H1 (cell line): Measurements from ENCODE around the gene MBD5. TPM values are rescaled to one million over a fixed set of nuclear protein-coding genes. Genes with fewer than 3 reads are reported as not detected.

Experiments
- CTCF ChIA-PET: fragments of 300-600 bp; sonication (Branson Sonifier 250); formaldehyde crosslinking; loops from one replicate; lab custom pipeline; 2021; ENCODE audit not compliant: partially characterized antibody; lab: Charles Lee
- POLR2A ChIA-PET: fragments of 300-600 bp; sonication (Branson Sonifier 250); formaldehyde crosslinking; loops from one replicate; lab custom pipeline; 2021; ENCODE audit warnings: inconsistent platforms; ENCODE audit not compliant: partially characterized antibody; lab: Charles Lee
- DNase-seq, 2 experiments: peaks; one replicate each; pipeline versions ENCODE4 v3.0.0 to v3.0.0-alpha.2; 2010 to 2022; ENCODE audit warnings: low spot score in 2 of 2, low read depth in 1 of 2, mixed read lengths in 1 of 2
- FAIRE-seq: peaks from 2 replicates; lab custom pipeline; 2011; peaks lifted over from hg19 to GRCh38; lab: Jason Lieb, UNC
- H2AFZ ChIP-seq: 2 replicates; pipeline ENCODE4 v1.8.1; 2012; ENCODE audit warnings: low read length, inconsistent platforms
- H2AK5ac ChIP-seq: 2 replicates; pipeline ENCODE4 v1.6.1; 2013; ENCODE audit warnings: low read depth, low read length
- H2BK120ac ChIP-seq: replicated peaks from 2 replicates; pipeline ENCODE3; 2013; ENCODE audit warnings: low read depth, low read length, inconsistent platforms
- H2BK12ac ChIP-seq: 2 replicates; pipeline ENCODE4 v1.6.1; 2013; ENCODE audit warnings: low read depth, low read length
- H2BK15ac ChIP-seq: 2 replicates; pipeline ENCODE4 v1.6.1; 2013; ENCODE audit warnings: low read length
- H2BK20ac ChIP-seq: 2 replicates; pipeline ENCODE4 v1.6.1; 2013; ENCODE audit warnings: low read length
- H2BK5ac ChIP-seq: 2 replicates; pipeline ENCODE4 v1.6.1; 2013; ENCODE audit warnings: low read depth, low read length
- H3K14ac ChIP-seq: 2 replicates; pipeline ENCODE4 v1.6.1; 2013; ENCODE audit warnings: inconsistent platforms; ENCODE audit not compliant: insufficient read length
- H3K18ac ChIP-seq: 2 replicates; pipeline ENCODE4 v1.6.1; 2013; ENCODE audit warnings: low read length; ENCODE audit errors: extremely low read depth
- H3K23ac ChIP-seq: 2 replicates; pipeline ENCODE4 v1.6.1; 2013; ENCODE audit warnings: inconsistent platforms; ENCODE audit not compliant: insufficient read length
- H3K23me2 ChIP-seq: 2 replicates; pipeline ENCODE4 v1.6.1; 2013; ENCODE audit warnings: low read depth, low read length
- H3K27ac ChIP-seq: 2 replicates; pipeline ENCODE4 v1.6.1; 2011; ENCODE audit warnings: low read depth, low read length, inconsistent platforms
- H3K27me3 ChIP-seq, 4 experiments: replicated peaks in 1 of 4; 1 replicate in 1 of 4; 2 replicates in 3 of 4; pipeline versions ENCODE4 v1.6.1 to v1.8.1; 2011 to 2013; ENCODE audit warnings: low read length in 3 of 4, mild to moderate bottlenecking in 3 of 4, inconsistent platforms in 2 of 4, mixed read lengths in 2 of 4, moderate library complexity in 1 of 4; ENCODE audit not compliant: control insufficient read depth in 3 of 4, insufficient read depth in 3 of 4; ENCODE audit errors: extremely low read depth in 1 of 4
- H3K36me3 ChIP-seq, 4 experiments: 2 replicates each; pipeline versions ENCODE4 v1.6.1 to v1.8.1; 2011 to 2013; ENCODE audit warnings: mild to moderate bottlenecking in 4 of 4, low read length in 3 of 4, moderate library complexity in 2 of 4, control low read depth in 1 of 4, inconsistent platforms in 1 of 4; ENCODE audit not compliant: insufficient read depth in 4 of 4, control insufficient read depth in 2 of 4
- H3K4ac ChIP-seq: replicated peaks from 2 replicates; pipeline ENCODE3; 2013; ENCODE audit warnings: low read length, low read depth, mixed read lengths, inconsistent platforms; ENCODE audit not compliant: insufficient read length
- H3K4me1 ChIP-seq, 4 experiments: replicated peaks in 1 of 4; 1 replicate in 1 of 4; 2 replicates in 3 of 4; pipeline versions ENCODE4 v1.6.1 to v1.8.1; 2011 to 2013; ENCODE audit warnings: low read length in 3 of 4, inconsistent platforms in 2 of 4, mixed read lengths in 1 of 4; ENCODE audit not compliant: insufficient read depth in 4 of 4, control insufficient read depth in 3 of 4
- H3K4me2 ChIP-seq, 2 experiments: 2 replicates each; pipeline versions ENCODE4 v1.6.1 to v1.8.1; 2011 to 2013; ENCODE audit warnings: low read depth in 2 of 2, low read length in 2 of 2, control low read depth in 1 of 2, inconsistent platforms in 1 of 2, mild to moderate bottlenecking in 1 of 2; ENCODE audit not compliant: insufficient read depth in 1 of 2
- H3K4me3 ChIP-seq, 4 experiments: fragments of 200-600, 300-600 bp in 1 of 4; sonication (generic), shearing (Covaris generic), sonication (Bioruptor Twin) in 1 of 4; 2 replicates each; pipeline versions ENCODE4 v1.5.1 to v1.8.1; 2011 to 2016; ENCODE audit warnings: low read length in 4 of 4, low read depth in 3 of 4, control low read depth in 2 of 4, inconsistent platforms in 2 of 4, mild to moderate bottlenecking in 2 of 4, mixed read lengths in 1 of 4, moderate library complexity in 1 of 4; ENCODE audit not compliant: insufficient read depth in 2 of 4; ENCODE audit errors: extremely low read depth in 1 of 4
- H3K56ac ChIP-seq: replicated peaks from 2 replicates; pipeline ENCODE3; 2013; ENCODE audit warnings: low read depth, mild to moderate bottlenecking, mixed read lengths, low read length, inconsistent platforms; ENCODE audit not compliant: insufficient read length
- H3K79me1 ChIP-seq: 2 replicates; pipeline ENCODE4 v1.6.1; 2013; ENCODE audit warnings: low read depth, low read length, control low read depth
- H3K79me2 ChIP-seq, 2 experiments: 2 replicates each; pipeline versions ENCODE4 v1.6.1 to v1.8.1; 2012 to 2013; ENCODE audit warnings: low read length in 2 of 2, mild to moderate bottlenecking in 2 of 2, inconsistent platforms in 1 of 2; ENCODE audit not compliant: insufficient read depth in 2 of 2, control insufficient read depth in 1 of 2
- H3K9ac ChIP-seq, 4 experiments: replicated peaks in 1 of 4; 1 replicate in 1 of 4; 2 replicates in 3 of 4; pipeline versions ENCODE4 v1.6.1 to v1.8.1; 2011 to 2013; ENCODE audit warnings: low read depth in 3 of 4, low read length in 3 of 4, control low read depth in 2 of 4, mild to moderate bottlenecking in 2 of 4, moderate library complexity in 2 of 4, inconsistent platforms in 1 of 4; ENCODE audit errors: extremely low read depth in 1 of 4
- H3K9me3 ChIP-seq, 2 experiments: 2 replicates each; pipeline versions ENCODE4 v1.6.1 to v1.8.1; 2012 to 2013; ENCODE audit warnings: mild to moderate bottlenecking in 2 of 2, moderate library complexity in 2 of 2, control low read depth in 1 of 2, inconsistent platforms in 1 of 2, low read depth in 1 of 2, low read length in 1 of 2, mixed read lengths in 1 of 2; ENCODE audit not compliant: insufficient read depth in 2 of 2
- H4K20me1 ChIP-seq, 2 experiments: replicated peaks in 1 of 2; 2 replicates each; pipeline versions ENCODE3 to v1.8.1; 2011 to 2013; ENCODE audit warnings: inconsistent platforms in 2 of 2, low read length in 2 of 2, mild to moderate bottlenecking in 1 of 2; ENCODE audit not compliant: insufficient read depth in 2 of 2, control insufficient read depth in 1 of 2
- H4K5ac ChIP-seq: 2 replicates; pipeline ENCODE4 v1.6.1; 2013; ENCODE audit warnings: low read length, low read depth, mixed read lengths, inconsistent platforms; ENCODE audit not compliant: insufficient read length
- H4K8ac ChIP-seq: 2 replicates; pipeline ENCODE4 v1.8.0; 2013; ENCODE audit warnings: mild to moderate bottlenecking, moderate library complexity, low read length, inconsistent platforms; ENCODE audit not compliant: insufficient read depth; ENCODE audit errors: extremely low read depth
- H4K91ac ChIP-seq: replicated peaks from 2 replicates; pipeline ENCODE3; 2013; ENCODE audit warnings: low read length, mixed read lengths, inconsistent platforms; ENCODE audit not compliant: insufficient read length
- POLR2A ChIP-seq, 2 experiments: IDR thresholded peaks; 1 replicate in 1 of 2; 2 replicates in 1 of 2; pipeline ENCODE4 v1.6.1; 2011; ENCODE audit warnings: low read depth in 2 of 2, low read length in 2 of 2, mild to moderate bottlenecking in 2 of 2; ENCODE audit errors: control extremely low read depth in 1 of 2
- polyA plus RNA-seq, 7 experiments: library from polyadenylated mRNA; depleted of rRNA in 3 of 7; stranded (reverse) in 5 of 7; unstranded in 2 of 7; fragments of >200 nt in 5 of 7; fragments of 200-250 nt in 2 of 7; gene quantifications; 1 replicate in 5 of 7; 2 replicates in 1 of 7; 4 replicates in 1 of 7; pipeline versions ENCODE4 v1.2.1 to v1.2.3, GENCODE V29; 2011 to 2013; ENCODE audit warnings: missing spikeins in 2 of 7, mixed read lengths in 2 of 7
- total RNA-seq: library from RNA; stranded (reverse); fragmentation: NEBNext Ultra II Directional; extraction: Animal tissue kit (Norgen Biotek cat#: 25700); gene quantifications from 2 replicates; pipeline ENCODE4 v1.2.1, GENCODE V29; 2021
- TF ChIP-seq, protein P1 (sequence below): IDR thresholded peaks from 2 replicates; pipeline ENCODE4 v1.6.1; 2012; ENCODE audit warnings: low read length, inconsistent platforms

The MBD5 gene
- total and polyA plus RNA-seq, 2 of the 8 experiments (the other 6 are each of a cell fraction or from before 2014, with no cell fraction given): 9.7 to 29.4 TPM

DNA sequence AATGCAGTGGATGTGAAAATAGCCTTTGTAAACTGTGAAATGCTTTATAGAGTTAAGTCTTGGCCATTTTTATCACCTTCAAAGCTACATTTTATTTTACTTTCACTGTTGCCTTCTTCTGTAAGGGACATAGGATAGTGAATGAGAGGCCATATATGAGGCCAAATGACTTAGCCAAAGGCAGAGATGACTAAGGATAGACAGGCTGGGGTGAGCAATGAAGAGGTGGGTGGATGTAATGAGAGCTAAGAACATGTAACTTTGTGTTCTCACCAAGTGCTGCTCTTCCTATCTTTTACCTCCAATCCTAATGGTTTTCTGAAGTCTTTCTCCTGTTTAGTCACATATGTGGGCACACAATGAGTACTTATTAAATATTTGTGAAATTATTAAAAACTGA is 101.9 kb downstream of the MBD5 start:
- Histone ChIP-seq H3K14ac (no peak overlapping the region), H3K9ac (no peak overlapping the region), H3K23ac (no peak overlapping the region), H4K91ac (no peak overlapping the region), H3K4me1 (no peaks in the 10 kb centered on the region), H3K9me3 (no peaks in the 10 kb centered on the region), H2AFZ (no peak overlapping the region), H3K4me2 (no peak overlapping the region), H3K4me3 (no peak overlapping the region), H3K36me3 (no peaks in the 10 kb centered on the region), H2BK12ac (no peak overlapping the region), H3K56ac (no peak overlapping the region), H2BK15ac (no peak overlapping the region), H3K18ac (no peak overlapping the region), H2BK20ac (no peak overlapping the region), H3K27me3 (no peaks in the 10 kb centered on the region), H4K20me1 (no peaks in the 10 kb centered on the region), H4K5ac (no peak overlapping the region), H2BK120ac (no peak overlapping the region), H3K79me1 (no peaks in the 10 kb centered on the region), H3K23me2 (no peaks in the 10 kb centered on the region), H3K79me2 (no peaks in the 10 kb centered on the region), H2AK5ac (no peak overlapping the region), H2BK5ac (no peak overlapping the region), H3K27ac (no peak overlapping the region), H4K8ac (no peak overlapping the region), H3K4ac (no peak overlapping the region)
- CTCF ChIA-PET: interaction anchor here (0.6 to 0.8 kb wide), 2 partner anchors 8 to 18 kb away, joined by 3 to 4 read pairs; no protein-coding TSS in a partner anchor
- FAIRE-seq (no peak), DNase-seq (no peak)
- POLR2A ChIA-PET: no interaction called here
- TF ChIP-seq, protein P1, sequence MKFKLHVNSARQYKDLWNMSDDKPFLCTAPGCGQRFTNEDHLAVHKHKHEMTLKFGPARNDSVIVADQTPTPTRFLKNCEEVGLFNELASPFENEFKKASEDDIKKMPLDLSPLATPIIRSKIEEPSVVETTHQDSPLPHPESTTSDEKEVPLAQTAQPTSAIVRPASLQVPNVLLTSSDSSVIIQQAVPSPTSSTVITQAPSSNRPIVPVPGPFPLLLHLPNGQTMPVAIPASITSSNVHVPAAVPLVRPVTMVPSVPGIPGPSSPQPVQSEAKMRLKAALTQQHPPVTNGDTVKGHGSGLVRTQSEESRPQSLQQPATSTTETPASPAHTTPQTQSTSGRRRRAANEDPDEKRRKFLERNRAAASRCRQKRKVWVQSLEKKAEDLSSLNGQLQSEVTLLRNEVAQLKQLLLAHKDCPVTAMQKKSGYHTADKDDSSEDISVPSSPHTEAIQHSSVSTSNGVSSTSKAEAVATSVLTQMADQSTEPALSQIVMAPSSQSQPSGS: no peak
- TF ChIP-seq POLR2A (IDR thresholded peaks at IDR 0.05; ENCODE audit: control extremely low read depth in 1 of 2, low read depth in 2 of 2, low read length in 2 of 2): no peak
